ENCODE data around the gene TMEM203. TPM values are rescaled to one million over a fixed set of nuclear protein-coding genes. Genes with fewer than 3 reads are reported as not detected.

TMEM203 gene
- total RNA-seq, 1 donor = 40.2 TPM

- DNase-seq (ENCODE audit: low read depth) = no peak
- H3K4me3 ChIP-seq (ENCODE audit: low read depth, low read length) = peak overlapping the region; percentile 88
- TF ChIP-seq CTCF (IDR thresholded peaks at IDR 0.05; ENCODE audit: insufficient read depth, low read depth, low read length) = no peak
Measured at GRCh38 chr9:137187386-137187785, 18.1 kb downstream of the TMEM203 start.

GRCh38 chr9:137186385-137186784 lies 19.1 kb downstream of the TMEM203 start:
- no peak overlapping the region for H3K4me3 ChIP-seq (ENCODE audit: low read depth, low read length)
- no peak for DNase-seq (ENCODE audit: low read depth)

GRCh38 chr9:137185921-137186320 lies 19.5 kb downstream of the TMEM203 start:
- DNase-seq (ENCODE audit: low read depth) = no peak
- TF ChIP-seq CTCF (IDR thresholded peaks at IDR 0.05; ENCODE audit: insufficient read depth, low read depth, low read length) = no peak
- H3K4me3 ChIP-seq (ENCODE audit: low read depth, low read length) = no peak overlapping the region

More at GRCh38 chr9:137186385-137186784, 19.1 kb downstream of the TMEM203 start:
- TF ChIP-seq CTCF (IDR thresholded peaks at IDR 0.05; ENCODE audit: insufficient read depth, low read depth, low read length) = no peak

- H3K4me3 ChIP-seq (ENCODE audit: low read depth, low read length) = no peak overlapping the region
- TF ChIP-seq CTCF (IDR thresholded peaks at IDR 0.05; ENCODE audit: insufficient read depth, low read depth, low read length) = no peak
- DNase-seq (ENCODE audit: low read depth) = no peak
Measured at GRCh38 chr9:137184881-137185660, 20.4 kb downstream of the TMEM203 start.

GRCh38 chr9:137183980-137184595 lies 21.4 kb downstream of the TMEM203 start:
- no peak overlapping the region for H3K4me3 ChIP-seq (ENCODE audit: low read depth, low read length)
- TF ChIP-seq CTCF (IDR thresholded peaks at IDR 0.05; ENCODE audit: insufficient read depth, low read depth, low read length) = no peak
- no peak for DNase-seq (ENCODE audit: low read depth)

- no peak for DNase-seq (ENCODE audit: low read depth)
- TF ChIP-seq CTCF (IDR thresholded peaks at IDR 0.05; ENCODE audit: insufficient read depth, low read depth, low read length) = no peak
- H3K4me3 ChIP-seq (ENCODE audit: low read depth, low read length) = no peak overlapping the region
Measured at GRCh38 chr9:137182836-137183235, 22.6 kb downstream of the TMEM203 start.
